22Rv1 (cell line): Measurements from ENCODE around the gene PRDM16.
"Not testable (repeated sequence)": the region's sequence is repeated elsewhere in the genome, so short reads cannot be mapped to it uniquely, and the experiment has no call there.

Source experiments
- H3K27ac ChIP-seq: fragments of 450-650 bp; 2 replicates; pipeline ENCODE4 v1.5.1; 2017
- CTCF ChIP-seq: fragments of 450-650 bp; IDR thresholded peaks from 2 replicates; pipeline ENCODE4 v1.5.1; 2017; ENCODE audit warnings: mild to moderate bottlenecking
- ZFX ChIP-seq: fragments of 450-650 bp; IDR thresholded peaks from 2 replicates; pipeline ENCODE4 v1.6.1; 2017; ENCODE audit warnings: antibody characterized with exemption, borderline replicate concordance

Gene PRDM16

GRCh38 chr1:3159996-3160395 lies 91.0 kb downstream of the PRDM16 start:
- TF ChIP-seq CTCF (no peak), ZFX (no peak)
- no peak overlapping the region for H3K27ac ChIP-seq

- TF ChIP-seq CTCF, result no peak
- H3K27ac ChIP-seq, result no peak overlapping the region
Observed at GRCh38 chr1:3160647-3161145, 91.7 kb downstream of the PRDM16 start.

DNA sequence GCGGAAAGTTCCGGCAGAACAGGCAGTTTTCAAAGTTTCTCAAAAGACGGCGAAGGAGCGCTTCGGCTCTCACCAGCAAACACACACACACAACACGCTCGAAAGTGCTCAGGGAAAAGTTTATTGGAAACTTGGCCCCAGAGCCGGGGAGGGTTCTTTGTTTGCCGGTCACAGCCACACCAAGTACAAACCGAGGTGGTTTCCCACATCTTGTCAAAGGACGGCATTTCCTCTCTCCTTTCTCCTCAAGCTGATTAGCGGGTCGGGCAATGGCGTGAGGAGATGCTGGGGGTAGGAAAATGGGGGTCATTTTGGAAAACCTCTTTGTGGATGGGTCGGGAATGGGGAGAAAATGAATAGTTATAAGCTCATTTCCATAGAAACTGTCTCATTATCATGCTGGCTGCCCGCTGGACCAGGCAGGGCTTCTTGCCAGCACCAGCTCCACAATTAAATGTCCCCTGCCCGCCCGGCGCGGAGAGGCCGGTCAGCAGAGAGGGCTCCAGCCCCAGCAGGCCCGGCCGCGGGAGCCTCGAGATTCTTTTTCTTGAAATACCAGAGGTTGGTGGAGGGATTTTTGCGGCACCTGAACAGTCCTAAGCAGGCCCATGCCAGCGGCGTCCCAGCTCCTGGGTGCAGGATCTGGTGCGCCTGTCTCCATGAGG lies 92.3 kb downstream of the PRDM16 start:
- no peak for TF ChIP-seq CTCF
- no peak for TF ChIP-seq ZFX
- H3K27ac ChIP-seq, result no peak overlapping the region

GRCh38 chr1:3162322-3162882 lies 93.4 kb downstream of the PRDM16 start:
- no peak for TF ChIP-seq ZFX
- no peak for TF ChIP-seq CTCF
- no peak overlapping the region for H3K27ac ChIP-seq

- H3K27ac ChIP-seq, result no peak overlapping the region
- no peak for TF ChIP-seq CTCF
- TF ChIP-seq ZFX, result no peak
Observed at GRCh38 chr1:3163356-3163755, 94.4 kb downstream of the PRDM16 start.

- H3K27ac ChIP-seq, result no peak overlapping the region
- no peak for TF ChIP-seq ZFX
- no peak for TF ChIP-seq CTCF
Observed at GRCh38 chr1:3164671-3165070, 95.7 kb downstream of the PRDM16 start.

GRCh38 chr1:3165189-3165588 lies 96.2 kb downstream of the PRDM16 start:
- not testable (repeated sequence) for H3K27ac ChIP-seq
